GM12878 (cell line): ENCODE data around the gene RAP2B. TPM values are rescaled to one million over a fixed set of nuclear protein-coding genes. Genes with fewer than 3 reads are reported as not detected.

Experiments
- ATAC-seq: fragments of 200-7000 bp; cut with Tn5 transposase; 3 replicates; pipeline ENCODE4 v1.9.1; 2020; ENCODE audit warnings: mild to moderate bottlenecking, moderate library complexity
- BruUV-seq: library from RNA; stranded (reverse); fragments of 400-500 nt; replicated peaks from 2 replicates; lab custom pipeline; 2021; lab: Mats Ljungman, UMichigan
- CTCF ChIA-PET: fragments of 300-600 bp; sonication (Branson Sonifier 250); formaldehyde crosslinking; extraction: SDS; loops from one replicate; lab custom pipeline; 2021; ENCODE audit warnings: inconsistent platforms; lab: Yijun Ruan, JAX
- POLR2A ChIA-PET: fragments of 350-600 bp; formaldehyde crosslinking; extraction: SDS; loops from one replicate; lab custom pipeline; 2021; ENCODE audit warnings: inconsistent platforms; lab: Charles Lee
- RAD21 ChIA-PET: fragments of 300-600 bp; sonication (Branson Sonifier 250); formaldehyde crosslinking; loops from one replicate; lab custom pipeline; 2023; ENCODE audit warnings: antibody characterized with exemption; ENCODE audit not compliant: unreplicated experiment; lab: Charles Lee
- SMC1A ChIA-PET: fragments of 300-600 bp; sonication (Branson Sonifier 250); formaldehyde crosslinking; loops from one replicate; lab custom pipeline; 2023; ENCODE audit not compliant: unreplicated experiment, uncharacterized antibody; lab: Charles Lee
- DNase-seq: peaks from one replicate; pipeline ENCODE4 v3.0.0-alpha.2; 2011; ENCODE audit warnings: low read depth, low spot score
- FAIRE-seq: peaks from 3 replicates; lab custom pipeline; 2011; peaks lifted over from hg19 to GRCh38; lab: Jason Lieb, UNC
- H2AFZ ChIP-seq: 2 replicates; pipeline ENCODE4 v1.6.0; 2011; ENCODE audit warnings: low read depth, low read length, control low read depth; ENCODE audit not compliant: control insufficient read depth
- H3K27ac ChIP-seq: 2 replicates; pipeline ENCODE4 v1.5.1; 2011; ENCODE audit warnings: control low read depth; ENCODE audit not compliant: control insufficient read depth, insufficient read depth
- H3K27me3 ChIP-seq, 2 experiments: replicated peaks in 1 of 2; 2 replicates each; pipeline versions ENCODE4 v1.6.0 to v1.6.1; 2011; ENCODE audit warnings: low read length in 1 of 2; ENCODE audit not compliant: control insufficient read depth in 2 of 2, insufficient read depth in 2 of 2
- H3K36me3 ChIP-seq, 2 experiments: 2 replicates each; pipeline ENCODE4 v1.5.1; 2011; ENCODE audit warnings: low read length in 1 of 2; ENCODE audit not compliant: control insufficient read depth in 2 of 2, insufficient read depth in 2 of 2
- H3K4me1 ChIP-seq: 2 replicates; pipeline ENCODE4 v1.6.1; 2011; ENCODE audit warnings: mild to moderate bottlenecking, low read length, moderate library complexity, mixed read lengths; ENCODE audit not compliant: control insufficient read depth, insufficient read depth
- H3K4me2 ChIP-seq: 2 replicates; pipeline ENCODE4 v1.6.0; 2011; ENCODE audit warnings: control low read depth; ENCODE audit not compliant: control insufficient read depth, insufficient read depth
- H3K4me3 ChIP-seq: fragments of 200-600 bp; sonication (generic); 2 replicates; pipeline ENCODE4 v1.5.1; 2016
- H3K79me2 ChIP-seq: 2 replicates; pipeline ENCODE4 v1.6.0; 2011; ENCODE audit warnings: low read length; ENCODE audit not compliant: control insufficient read depth, insufficient read depth
- H3K9ac ChIP-seq: 2 replicates; pipeline ENCODE4 v1.8.0; 2011; ENCODE audit warnings: low read length, control low read depth, mixed read lengths; ENCODE audit not compliant: control insufficient read depth, insufficient read depth
- H3K9me3 ChIP-seq: replicated peaks from 3 replicates; pipeline ENCODE4 v1.5.1; 2011; ENCODE audit warnings: mild to moderate bottlenecking, low read length; ENCODE audit not compliant: control insufficient read depth, insufficient read depth
- H4K20me1 ChIP-seq: 2 replicates; pipeline ENCODE4 v1.6.0; 2011; ENCODE audit not compliant: control insufficient read depth, insufficient read depth
- CBX5 ChIP-seq: sonication (generic); IDR thresholded peaks from 2 replicates; pipeline ENCODE4 v1.6.1; 2016; ENCODE audit warnings: low read depth, moderate library complexity, mild to moderate bottlenecking, inconsistent platforms
- CEBPB ChIP-seq, 2 experiments: fragments of 150-350 bp in 1 of 2; IDR thresholded peaks; 2 replicates each; pipeline ENCODE4 v1.6.1; 2012 to 2014; ENCODE audit warnings: low read depth in 2 of 2, low read length in 2 of 2, borderline replicate concordance in 1 of 2, inconsistent platforms in 1 of 2
- CHD2 ChIP-seq: IDR thresholded peaks from 2 replicates; pipeline ENCODE4 v1.6.1; 2011; ENCODE audit warnings: low read depth, low read length, improper control_type of control experiment, borderline replicate concordance
- FOXM1 ChIP-seq: IDR thresholded peaks from 2 replicates; pipeline ENCODE4 v1.6.1; 2012; ENCODE audit warnings: low read depth, mild to moderate bottlenecking, inconsistent platforms, low read length, moderate library complexity
- LARP7 ChIP-seq: fragments of 450-650 bp; IDR thresholded peaks from 2 replicates; pipeline ENCODE4 v1.6.1; 2017; ENCODE audit warnings: mild to moderate bottlenecking
- MYC ChIP-seq: IDR thresholded peaks from 2 replicates; pipeline ENCODE4 v1.6.1; 2011; ENCODE audit warnings: mild to moderate bottlenecking, low read length, moderate library complexity, inconsistent platforms; ENCODE audit not compliant: insufficient read depth, insufficient replicate concordance, insufficient read length, severe bottlenecking
- NKRF ChIP-seq: fragments of 450-650 bp; conservative IDR thresholded peaks from 2 replicates; pipeline ENCODE4 v1.6.1; 2017; ENCODE audit warnings: mild to moderate bottlenecking, moderate library complexity
- POU2F2 ChIP-seq: IDR thresholded peaks from 3 replicates; pipeline ENCODE4 v1.6.1; 2011; ENCODE audit warnings: low read depth, mild to moderate bottlenecking, low read length, borderline replicate concordance
- SPI1 ChIP-seq: IDR thresholded peaks from 2 replicates; pipeline ENCODE4 v1.6.1; 2011; ENCODE audit warnings: low read depth, mild to moderate bottlenecking, low read length, moderate library complexity, borderline replicate concordance; ENCODE audit not compliant: insufficient read depth
- STAT3 ChIP-seq: IDR thresholded peaks from 2 replicates; pipeline ENCODE4 v1.6.1; 2011; ENCODE audit warnings: low read depth, low read length, improper control_type of control experiment
- TARDBP ChIP-seq: IDR thresholded peaks from 2 replicates; pipeline ENCODE4 v1.6.1; 2016; ENCODE audit warnings: borderline replicate concordance
- TCF3 ChIP-seq: IDR thresholded peaks from 2 replicates; pipeline ENCODE4 v1.6.1; 2012; ENCODE audit warnings: low read depth, mild to moderate bottlenecking, low read length, borderline replicate concordance; ENCODE audit not compliant: insufficient read depth
- WGBS: methylation state at CpG from one replicate; pipeline ENCODE4 v1.1.6; 2016; ENCODE audit warnings: low lambda C conversion rate; ENCODE audit not compliant: insufficient replicate concordance, insufficient coverage; ENCODE audit errors: missing lambda C conversion rate; 5-methylcytosine and 5-hydroxymethylcytosine counted together
- in situ Hi-C: fragments of 300-500 bp; cut with MboI; formaldehyde crosslinking; loops from 9 replicates; pipeline ENCODE4 v1.14.3; 2018; ENCODE audit warnings: mixed read lengths
- intact Hi-C: fragments of 100-400 bp; cut with micrococcal nuclease; formaldehyde crosslinking; loops from one replicate; pipeline ENCODE4 v1.14.2; 2022; ENCODE audit not compliant: unreplicated experiment
- polyA plus RNA-seq, 11 experiments: library from polyadenylated mRNA; depleted of rRNA in 4 of 11; unstranded in 6 of 11; stranded (reverse) in 5 of 11; fragments of >200 nt; fragmentation: Nextera tagmentation in 4 of 11; fragmentation: Illumina TruSeq in 1 of 11; extraction: Ambion mirVana in 4 of 11; extraction: Trizol in 1 of 11; gene quantifications; 1 replicate in 1 of 11; 2 replicates in 10 of 11; pipeline versions ENCODE4 v1.2.1 to v1.2.3, GENCODE V29; 2011 to 2016; ENCODE audit warnings: inconsistent platforms in 2 of 11, missing spikeins in 2 of 11, low read depth in 1 of 11
- total RNA-seq, 4 experiments: library from RNA; depleted of rRNA in 3 of 4; stranded (reverse); fragments of >200 nt in 3 of 4; fragmentation: Illumina TruSeq in 1 of 4; extraction: Trizol in 1 of 4; gene quantifications; 2 replicates each; pipeline versions ENCODE4 v1.2.1 to v1.2.3, GENCODE V29; 2013 to 2021
- TF ChIP-seq, protein P1 (sequence below): fragments of 450-650 bp; IDR thresholded peaks from 2 replicates; pipeline ENCODE4 v1.6.1; 2017; ENCODE audit warnings: antibody characterized with exemption, mild to moderate bottlenecking, moderate library complexity
- TF ChIP-seq, protein P2 (sequence below): fragments of 450-650 bp; IDR thresholded peaks from 2 replicates; pipeline ENCODE4 v1.6.1; 2017; ENCODE audit warnings: mild to moderate bottlenecking, moderate library complexity

RAP2B gene
- total and polyA plus RNA-seq, 10 of the 15 experiments (the other 5 are each of a cell fraction or from before 2014, with no cell fraction given): 5.9 to 21.3 (median 12.0) TPM

- DNase-seq (no peak), ATAC-seq (no peak), FAIRE-seq (no peak)
- ChIA-PET CTCF (no interaction called here), POLR2A (no interaction called here), SMC1A (no interaction called here), RAD21 (no interaction called here)
- Histone ChIP-seq H3K9ac (no peak overlapping the region), H3K27me3 (no peaks in the 10 kb centered on the region), H3K4me3 (no peak overlapping the region), H3K4me1 (no peaks in the 10 kb centered on the region), H3K4me2 (no peak overlapping the region), H2AFZ (no peak overlapping the region), H3K79me2 (no peaks in the 10 kb centered on the region), H3K36me3 (no peaks in the 10 kb centered on the region), H3K9me3 (no peaks in the 10 kb centered on the region), H4K20me1 (no peaks in the 10 kb centered on the region), H3K27ac (no peak overlapping the region)
- TF ChIP-seq TCF3 (no peak), STAT3 (no peak), MYC (no peak), CHD2 (no peak), NKRF (no peak), CEBPB (IDR thresholded peaks at IDR 0.05; ENCODE audit: borderline replicate concordance in 1 of 2, low read depth in 2 of 2, low read length in 2 of 2) (no peak), LARP7 (no peak), POU2F2 (no peak), TARDBP (no peak), SPI1 (no peak), FOXM1 (no peak), CBX5 (no peak)
- TF ChIP-seq, protein P1, sequence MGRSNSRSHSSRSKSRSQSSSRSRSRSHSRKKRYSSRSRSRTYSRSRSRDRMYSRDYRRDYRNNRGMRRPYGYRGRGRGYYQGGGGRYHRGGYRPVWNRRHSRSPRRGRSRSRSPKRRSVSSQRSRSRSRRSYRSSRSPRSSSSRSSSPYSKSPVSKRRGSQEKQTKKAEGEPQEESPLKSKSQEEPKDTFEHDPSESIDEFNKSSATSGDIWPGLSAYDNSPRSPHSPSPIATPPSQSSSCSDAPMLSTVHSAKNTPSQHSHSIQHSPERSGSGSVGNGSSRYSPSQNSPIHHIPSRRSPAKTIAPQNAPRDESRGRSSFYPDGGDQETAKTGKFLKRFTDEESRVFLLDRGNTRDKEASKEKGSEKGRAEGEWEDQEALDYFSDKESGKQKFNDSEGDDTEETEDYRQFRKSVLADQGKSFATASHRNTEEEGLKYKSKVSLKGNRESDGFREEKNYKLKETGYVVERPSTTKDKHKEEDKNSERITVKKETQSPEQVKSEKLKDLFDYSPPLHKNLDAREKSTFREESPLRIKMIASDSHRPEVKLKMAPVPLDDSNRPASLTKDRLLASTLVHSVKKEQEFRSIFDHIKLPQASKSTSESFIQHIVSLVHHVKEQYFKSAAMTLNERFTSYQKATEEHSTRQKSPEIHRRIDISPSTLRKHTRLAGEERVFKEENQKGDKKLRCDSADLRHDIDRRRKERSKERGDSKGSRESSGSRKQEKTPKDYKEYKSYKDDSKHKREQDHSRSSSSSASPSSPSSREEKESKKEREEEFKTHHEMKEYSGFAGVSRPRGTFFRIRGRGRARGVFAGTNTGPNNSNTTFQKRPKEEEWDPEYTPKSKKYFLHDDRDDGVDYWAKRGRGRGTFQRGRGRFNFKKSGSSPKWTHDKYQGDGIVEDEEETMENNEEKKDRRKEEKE: no peak
- TF ChIP-seq, protein P2, sequence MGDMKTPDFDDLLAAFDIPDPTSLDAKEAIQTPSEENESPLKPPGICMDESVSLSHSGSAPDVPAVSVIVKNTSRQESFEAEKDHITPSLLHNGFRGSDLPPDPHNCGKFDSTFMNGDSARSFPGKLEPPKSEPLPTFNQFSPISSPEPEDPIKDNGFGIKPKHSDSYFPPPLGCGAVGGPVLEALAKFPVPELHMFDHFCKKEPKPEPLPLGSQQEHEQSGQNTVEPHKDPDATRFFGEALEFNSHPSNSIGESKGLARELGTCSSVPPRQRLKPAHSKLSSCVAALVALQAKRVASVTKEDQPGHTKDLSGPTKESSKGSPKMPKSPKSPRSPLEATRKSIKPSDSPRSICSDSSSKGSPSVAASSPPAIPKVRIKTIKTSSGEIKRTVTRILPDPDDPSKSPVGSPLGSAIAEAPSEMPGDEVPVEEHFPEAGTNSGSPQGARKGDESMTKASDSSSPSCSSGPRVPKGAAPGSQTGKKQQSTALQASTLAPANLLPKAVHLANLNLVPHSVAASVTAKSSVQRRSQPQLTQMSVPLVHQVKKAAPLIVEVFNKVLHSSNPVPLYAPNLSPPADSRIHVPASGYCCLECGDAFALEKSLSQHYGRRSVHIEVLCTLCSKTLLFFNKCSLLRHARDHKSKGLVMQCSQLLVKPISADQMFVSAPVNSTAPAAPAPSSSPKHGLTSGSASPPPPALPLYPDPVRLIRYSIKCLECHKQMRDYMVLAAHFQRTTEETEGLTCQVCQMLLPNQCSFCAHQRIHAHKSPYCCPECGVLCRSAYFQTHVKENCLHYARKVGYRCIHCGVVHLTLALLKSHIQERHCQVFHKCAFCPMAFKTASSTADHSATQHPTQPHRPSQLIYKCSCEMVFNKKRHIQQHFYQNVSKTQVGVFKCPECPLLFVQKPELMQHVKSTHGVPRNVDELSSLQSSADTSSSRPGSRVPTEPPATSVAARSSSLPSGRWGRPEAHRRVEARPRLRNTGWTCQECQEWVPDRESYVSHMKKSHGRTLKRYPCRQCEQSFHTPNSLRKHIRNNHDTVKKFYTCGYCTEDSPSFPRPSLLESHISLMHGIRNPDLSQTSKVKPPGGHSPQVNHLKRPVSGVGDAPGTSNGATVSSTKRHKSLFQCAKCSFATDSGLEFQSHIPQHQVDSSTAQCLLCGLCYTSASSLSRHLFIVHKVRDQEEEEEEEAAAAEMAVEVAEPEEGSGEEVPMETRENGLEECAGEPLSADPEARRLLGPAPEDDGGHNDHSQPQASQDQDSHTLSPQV: no peak
- intact Hi-C loops (no loop called here), in situ Hi-C loops (no loop called here)
- no TSS peak for BruUV-seq
- 94% methylated on average over 1 of the region's 1 CpG for WGBS
Measured at GRCh38 chr3:153215497-153215896, 53.5 kb downstream of the RAP2B start.
